HG03066 (cell line): ENCODE results near the gene CKMT2.

Source experiments
- ATAC-seq: cut with Tn5 transposase; IDR thresholded peaks from one replicate; pipeline ENCODE4 v1.9.1; 2021; ENCODE audit warnings: low read depth; ENCODE audit not compliant: unreplicated experiment

Gene CKMT2

DNA sequence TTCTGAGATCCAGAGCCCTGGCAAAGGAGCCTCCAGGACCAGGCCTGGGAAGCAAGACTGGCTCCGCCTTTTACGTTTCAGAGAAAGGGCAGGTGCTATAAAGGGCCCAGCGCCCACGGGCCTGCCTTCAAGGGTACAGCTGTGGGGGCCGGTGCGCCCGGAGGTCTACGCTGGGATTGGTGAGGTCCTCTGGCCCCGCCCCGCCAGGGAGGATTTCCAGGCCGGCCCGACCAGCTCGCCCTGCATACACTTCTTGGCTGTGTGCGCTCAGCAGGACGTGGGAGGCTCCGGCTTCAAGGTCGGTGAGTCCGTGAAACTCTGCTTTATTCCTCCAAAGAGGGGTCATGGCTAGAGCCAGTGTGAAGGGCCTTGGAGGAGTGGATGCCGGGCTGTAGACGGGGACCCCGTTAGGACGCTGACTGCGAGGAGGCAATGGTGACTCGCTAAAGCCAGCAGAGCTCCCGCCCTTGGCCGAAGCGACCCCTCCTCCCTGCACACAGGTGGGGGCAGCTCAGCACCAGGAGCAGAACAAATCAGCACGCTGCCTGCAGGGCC lies at the start of gene CKMT2:
TSS of gene CKMT2 (plus strand) at position 243 of the 555 bp plus-strand sequence. CDS start 17,811 bp downstream, outside the sequence.
- ATAC-seq = no peak

- no peak for ATAC-seq
Measured at GRCh38 chr5:81183811-81184748, 49.0 kb upstream of the CKMT2 start.

GRCh38 chr5:81184749-81185110 lies 48.4 kb upstream of the CKMT2 start:
- no peak for ATAC-seq

DNA sequence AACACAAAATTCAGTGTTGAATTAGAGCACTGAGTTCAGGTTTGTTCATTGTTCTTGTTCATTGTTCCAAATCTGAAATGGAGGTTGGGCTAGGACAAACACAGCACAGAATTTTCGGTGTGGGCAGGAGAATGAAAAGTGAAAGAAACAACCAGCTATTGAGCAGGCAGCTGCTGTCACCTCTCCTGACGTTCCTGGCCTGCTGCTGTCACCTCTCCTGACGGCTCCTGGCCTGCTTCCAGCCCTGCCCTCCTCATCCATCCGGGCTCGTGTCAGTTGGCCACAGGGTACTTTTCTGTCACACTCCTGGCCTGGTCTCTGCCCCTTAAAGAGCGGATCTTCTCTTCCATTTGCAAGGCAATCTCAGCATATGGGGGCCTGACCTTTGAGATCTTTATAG lies 45.2 kb upstream of the CKMT2 start:
- peak; percentile 56 for ATAC-seq

GRCh38 chr5:81188962-81189361 lies 44.2 kb upstream of the CKMT2 start:
- ATAC-seq = no peak

DNA sequence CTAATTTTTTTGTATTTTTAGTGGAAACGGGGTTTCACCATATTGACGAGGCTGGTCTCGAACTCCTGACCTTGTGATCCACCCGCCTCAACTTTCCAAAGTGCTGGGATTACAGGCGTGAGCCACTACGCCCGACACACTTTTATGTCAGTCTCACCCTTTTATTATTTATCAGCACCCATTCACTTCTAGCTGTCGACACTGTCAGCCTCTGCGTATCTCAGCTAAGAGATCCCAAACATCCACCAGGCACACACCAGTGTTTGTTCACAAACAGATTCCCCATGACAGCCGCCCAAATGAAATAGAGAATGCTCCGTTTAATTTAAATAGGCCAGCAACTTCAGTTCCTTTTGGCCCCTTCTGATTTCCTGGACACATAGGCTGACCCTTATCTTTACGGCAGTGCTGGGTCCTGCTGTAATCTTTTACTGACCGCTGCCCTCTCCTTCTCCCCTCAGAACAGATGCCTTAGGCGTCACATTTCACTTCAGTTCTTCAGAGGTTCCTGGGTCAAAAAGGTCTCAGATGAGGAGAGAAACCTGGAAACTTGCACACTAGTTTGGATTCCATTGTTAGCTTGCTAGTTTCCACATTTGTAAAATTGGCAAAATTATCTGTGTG lies 43.1 kb upstream of the CKMT2 start:
- no peak for ATAC-seq

- ATAC-seq = no peak
Measured at GRCh38 chr5:81191726-81192372, 41.3 kb upstream of the CKMT2 start.

GRCh38 chr5:81192373-81192750 lies 40.8 kb upstream of the CKMT2 start:
- no peak for ATAC-seq

DNA sequence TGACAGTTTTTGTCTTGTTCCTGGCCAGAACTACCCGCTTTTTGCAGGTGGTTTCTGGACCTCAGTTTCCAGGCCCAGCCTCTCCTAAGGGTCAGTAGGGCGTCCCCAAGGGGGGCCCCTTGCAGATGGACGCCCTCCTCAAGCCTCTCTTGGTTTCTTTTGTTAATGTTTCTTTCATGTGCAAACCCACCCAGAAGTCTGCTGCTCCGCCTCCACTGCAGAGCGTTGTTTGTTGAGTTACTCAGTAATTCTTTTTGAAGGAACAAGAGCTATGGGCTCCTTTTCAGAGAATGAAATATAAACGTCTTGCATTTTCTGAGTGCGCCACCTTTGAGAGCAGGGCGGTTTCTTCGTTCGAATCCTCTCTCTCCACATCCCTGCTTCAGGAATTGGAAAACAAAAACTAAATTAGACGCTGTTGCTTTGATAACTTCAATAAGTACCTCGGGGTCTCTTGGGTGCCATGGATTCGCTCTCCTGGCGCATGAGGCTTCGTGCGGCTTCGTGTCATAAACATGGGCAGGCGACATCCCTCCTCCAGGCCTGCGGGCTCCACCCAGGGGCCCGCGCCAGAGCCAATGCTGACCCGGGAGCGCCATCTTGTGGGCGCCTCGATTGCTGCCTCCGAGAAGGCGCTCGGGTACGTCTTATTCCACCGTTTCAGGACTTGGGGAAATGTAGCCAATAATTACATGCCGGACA lies 38.3 kb upstream of the CKMT2 start:
- ATAC-seq = peak; percentile 99

GRCh38 chr5:81195335-81195929 lies 37.7 kb upstream of the CKMT2 start:
- no peak for ATAC-seq

- ATAC-seq = no peak
Measured at GRCh38 chr5:81202655-81203054, 30.5 kb upstream of the CKMT2 start.

DNA sequence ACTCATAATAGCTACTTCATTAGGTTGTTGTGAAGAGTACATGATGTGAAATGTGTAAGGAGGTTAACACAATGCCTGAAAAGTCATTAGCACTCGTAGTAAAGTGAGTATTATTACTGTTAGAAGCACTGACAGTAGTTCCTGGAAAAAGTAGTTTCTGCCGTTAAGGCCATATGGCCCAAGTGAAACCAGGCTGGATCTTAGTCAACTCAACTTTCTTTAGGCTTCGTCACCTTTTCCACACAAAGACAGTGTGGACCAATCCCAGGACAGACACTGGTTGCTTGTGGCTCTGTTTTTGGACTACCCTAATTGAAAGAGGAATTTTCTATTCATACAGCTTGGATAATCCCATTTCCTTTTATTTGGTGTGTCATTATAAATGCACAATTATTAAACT lies 29.4 kb upstream of the CKMT2 start:
- no peak for ATAC-seq

- no peak for ATAC-seq
Measured at GRCh38 chr5:81204205-81204604, 28.9 kb upstream of the CKMT2 start.

DNA sequence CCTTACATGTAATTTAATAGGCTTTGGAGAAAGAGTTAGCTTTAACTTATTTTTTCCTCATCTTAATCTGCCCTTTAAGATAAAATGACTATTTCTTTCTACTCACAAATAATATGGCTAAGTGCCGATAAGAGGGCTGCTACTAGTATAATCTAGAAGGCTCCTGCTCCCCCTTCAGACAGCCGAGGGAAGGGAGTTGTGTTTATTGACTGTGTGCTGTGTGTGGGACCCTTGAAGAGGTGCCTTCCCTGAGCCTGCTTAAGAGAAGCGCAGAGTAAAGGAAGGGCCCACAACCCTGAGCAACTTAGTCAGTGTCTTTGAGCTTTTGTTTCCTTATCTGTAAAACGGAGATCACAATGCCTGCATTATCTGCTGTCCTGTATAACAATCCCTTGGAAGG lies 28.1 kb upstream of the CKMT2 start:
- no peak for ATAC-seq

DNA sequence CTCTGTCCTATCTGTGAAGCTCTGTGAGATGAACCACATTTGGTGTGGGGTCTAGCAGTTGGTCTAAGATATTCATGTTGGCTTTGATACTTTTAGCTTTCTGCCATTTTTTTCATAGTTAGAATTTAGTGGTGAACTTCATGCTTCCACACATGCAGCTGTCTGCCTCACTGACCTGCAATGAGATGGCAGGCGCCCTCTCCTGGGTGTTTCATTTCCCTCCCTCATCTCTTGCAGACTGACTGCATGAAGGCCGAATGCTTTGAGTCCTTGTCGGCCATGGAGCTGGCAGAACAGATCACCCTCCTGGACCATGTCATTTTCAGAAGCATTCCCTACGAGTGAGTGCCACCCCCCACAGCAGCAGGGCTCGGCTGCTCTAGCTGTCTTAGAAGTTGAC lies 26.1 kb upstream of the CKMT2 start:
- ATAC-seq = no peak

GRCh38 chr5:81208904-81209303 lies 24.2 kb upstream of the CKMT2 start:
- no peak for ATAC-seq

- no peak for ATAC-seq
Measured at GRCh38 chr5:81209386-81209785, 23.7 kb upstream of the CKMT2 start.

DNA sequence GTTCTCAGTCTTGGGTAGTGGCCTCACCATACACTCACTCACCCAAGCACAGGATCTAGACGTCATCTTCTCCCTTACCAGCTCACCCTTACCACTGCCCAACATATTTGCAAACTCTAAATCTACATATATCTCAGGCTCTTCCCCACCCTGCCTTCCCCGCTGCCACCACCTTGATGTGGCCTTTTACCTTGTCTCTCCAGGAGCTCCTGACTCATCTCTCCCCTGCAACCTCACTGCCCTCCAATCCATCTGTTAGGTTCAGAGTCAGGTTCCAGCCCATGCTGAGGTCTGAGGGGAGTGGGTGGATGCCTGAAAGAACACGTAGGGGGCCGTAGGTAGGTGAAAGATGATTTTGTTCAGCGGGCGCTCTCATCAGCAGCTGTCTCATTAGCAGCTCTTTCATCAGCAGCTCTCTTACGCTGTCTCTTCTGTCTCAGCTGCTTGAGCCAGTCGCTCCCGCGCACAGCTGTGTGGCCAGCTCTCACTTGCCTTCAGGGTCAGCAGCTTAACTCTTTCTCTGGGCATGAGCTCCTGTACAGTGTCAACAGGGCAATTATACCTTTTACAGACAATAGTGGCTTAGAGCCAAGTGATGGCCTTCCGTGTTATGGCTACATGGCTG lies 23.1 kb upstream of the CKMT2 start:
- ATAC-seq = no peak

DNA sequence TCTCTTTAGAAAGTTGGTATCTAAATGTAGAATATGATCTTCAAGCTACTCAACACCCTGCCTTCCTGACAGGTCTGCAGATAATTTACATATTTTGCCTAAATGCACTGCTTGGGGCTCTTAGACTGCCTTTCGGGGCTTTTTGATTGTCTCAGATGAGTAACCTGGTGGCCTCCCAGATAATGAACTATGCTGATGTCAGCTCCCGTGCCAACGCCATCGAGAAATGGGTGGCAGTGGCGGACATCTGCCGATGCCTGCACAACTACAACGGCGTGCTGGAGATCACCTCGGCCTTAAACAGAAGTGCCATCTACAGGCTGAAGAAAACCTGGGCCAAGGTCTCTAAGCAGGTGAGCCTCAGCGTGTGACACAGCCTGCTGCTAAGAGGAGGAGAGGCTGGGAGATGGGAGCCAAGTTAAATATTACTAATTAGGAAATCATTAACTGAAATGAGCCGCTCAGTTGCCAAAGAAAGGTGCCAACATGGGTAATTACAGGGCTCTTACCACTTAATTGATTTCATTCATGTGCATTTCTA lies 20.8 kb upstream of the CKMT2 start:
- no peak for ATAC-seq

- no peak for ATAC-seq
Measured at GRCh38 chr5:81213070-81213469, 20.1 kb upstream of the CKMT2 start.
